ENCODE data around the gene GATAD2B. TPM values are rescaled to one million over a fixed set of nuclear protein-coding genes. Genes with fewer than 3 reads are reported as not detected.

The GATAD2B gene
- total and polyA plus RNA-seq, 7 donors, result 3.4 to 53.1 (median 34.8) TPM

DNA sequence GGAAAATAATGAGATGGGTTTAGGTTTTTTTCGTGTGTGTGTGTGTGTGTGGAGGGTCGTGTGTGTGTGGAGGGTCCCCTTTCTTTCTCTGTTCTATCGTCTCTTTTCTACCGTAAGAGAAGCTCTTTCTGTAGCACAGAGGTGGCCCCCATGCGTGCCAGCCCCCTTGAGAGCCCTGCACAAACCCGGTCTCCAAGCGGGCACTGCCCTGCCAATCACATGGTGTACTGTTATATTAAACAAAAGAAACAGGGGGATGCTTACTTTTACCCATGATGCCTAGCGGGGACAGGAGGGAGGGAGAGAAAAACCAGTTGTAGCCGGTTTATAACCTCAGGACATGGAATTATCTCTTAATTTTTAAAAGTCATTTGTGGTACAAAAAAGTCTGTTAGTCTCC lies 41.0 kb downstream of the GATAD2B start:
- ATAC-seq (peak in 1 of 4 donors; percentile 25), DNase-seq (no peak)
- no peaks in the 10 kb centered on the region for H3K9me3 ChIP-seq
- H3K4me1 ChIP-seq, result peaks cover 43% of the 10 kb centered on the region
- intact Hi-C loops (cut with DNase I), result loop anchor here in 1 of 2 donors (5.0 kb wide), 1 partner anchor 41 kb away; the partner anchor contains the start of gene GATAD2B
- peak overlapping the region; percentile 23 for H3K4me3 ChIP-seq
- 22 to 36% (median 22%) methylated on average over 9 of the region's 9 CpGs for WGBS, 3 donors
- no peaks in the 10 kb centered on the region for H3K27me3 ChIP-seq (ENCODE audit: insufficient read depth in 3 of 3, low read length in 2 of 3)
- no peak overlapping the region for H3K27ac ChIP-seq
- no peaks in the 10 kb centered on the region for H3K36me3 ChIP-seq (ENCODE audit: insufficient read depth in 1 of 2, low read depth in 1 of 2)
- TF ChIP-seq CTCF (IDR thresholded peaks at IDR 0.05), result no peak

DNA sequence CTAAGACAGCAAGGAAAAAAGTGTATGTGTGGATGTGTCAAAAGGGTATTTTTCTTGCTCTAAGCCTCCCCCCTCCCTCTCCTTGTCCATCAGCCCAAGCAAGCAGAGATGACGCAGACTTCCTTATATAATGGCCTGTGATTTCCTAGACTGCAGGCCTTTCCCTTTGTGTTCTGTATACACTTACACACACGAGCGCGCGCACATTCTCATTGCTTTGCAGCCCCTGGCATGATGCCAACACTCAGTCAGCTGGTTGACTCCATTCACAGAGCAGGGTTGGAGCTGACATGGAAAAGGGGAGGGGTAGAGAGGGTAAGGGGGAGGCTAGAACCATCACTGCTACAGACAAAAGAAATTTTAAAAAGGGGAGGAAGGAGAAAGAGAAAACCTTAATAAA lies 41.8 kb downstream of the GATAD2B start:
- no peak for TF ChIP-seq CTCF (IDR thresholded peaks at IDR 0.05)

GRCh38 chr1:153880024-153880423 lies 42.7 kb downstream of the GATAD2B start:
- intact Hi-C loops (cut with DNase I), result loop anchor here in 1 of 2 donors (5.0 kb wide), 1 partner anchor 42 kb away; the partner anchor contains the start of gene GATAD2B
- H3K4me3 ChIP-seq, result no peak overlapping the region
- WGBS, 3 donors, result 87 to 90% (median 89%) methylated on average over 9 of the region's 9 CpGs
- H3K27me3 ChIP-seq (ENCODE audit: insufficient read depth in 3 of 3, low read length in 2 of 3), result no peaks in the 10 kb centered on the region
- no peak for TF ChIP-seq CTCF (IDR thresholded peaks at IDR 0.05)
- DNase-seq (no peak), ATAC-seq (no peak)
- no peaks in the 10 kb centered on the region for H3K9me3 ChIP-seq
- H3K27ac ChIP-seq, result no peak overlapping the region
- peaks cover 42% of the 10 kb centered on the region for H3K4me1 ChIP-seq
- H3K36me3 ChIP-seq (ENCODE audit: insufficient read depth in 1 of 2, low read depth in 1 of 2), result no peaks in the 10 kb centered on the region

More for the DNA sequence above, 41.8 kb downstream of the GATAD2B start:
- no peaks in the 10 kb centered on the region for H3K36me3 ChIP-seq (ENCODE audit: insufficient read depth in 1 of 2, low read depth in 1 of 2)
- ATAC-seq (peak; percentile 78 to 91 (median 88)), DNase-seq (peak; percentile 81 to 89)
- H3K9me3 ChIP-seq, result no peaks in the 10 kb centered on the region
- H3K4me3 ChIP-seq, result no peak overlapping the region
- no peak overlapping the region for H3K27ac ChIP-seq
- peaks cover 42% of the 10 kb centered on the region for H3K4me1 ChIP-seq
- H3K27me3 ChIP-seq (ENCODE audit: insufficient read depth in 3 of 3, low read length in 2 of 3), result no peaks in the 10 kb centered on the region
- intact Hi-C loops (cut with DNase I), result loop anchor here in 1 of 2 donors (5.0 kb wide), 1 partner anchor 41 kb away; the partner anchor contains the start of gene GATAD2B
- 2 to 6% (median 4%) methylated on average over 5 of the region's 5 CpGs for WGBS, 3 donors

DNA sequence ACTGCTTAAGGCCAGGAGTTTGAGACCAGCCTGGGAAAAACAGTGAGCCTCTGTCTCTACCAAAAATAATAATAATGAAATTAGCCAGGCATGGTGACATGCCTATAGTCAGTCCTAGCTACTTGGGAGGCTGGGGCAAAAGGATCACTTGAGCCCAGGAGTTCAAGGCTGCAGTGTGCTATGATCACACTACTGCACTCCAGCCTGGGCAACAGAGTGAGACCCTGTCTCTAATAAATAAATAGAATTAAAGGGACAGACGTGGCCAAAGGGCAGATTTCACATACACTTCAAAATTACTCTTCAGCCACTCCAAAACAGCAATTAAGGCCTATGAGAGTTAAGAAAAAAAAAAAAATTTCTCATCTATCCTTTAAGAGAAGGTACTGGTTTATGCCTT lies 45.7 kb downstream of the GATAD2B start:
- DNase-seq (no peak), ATAC-seq (no peak)
- intact Hi-C loops (cut with DNase I), result no loop called here
- no peak for TF ChIP-seq CTCF (IDR thresholded peaks at IDR 0.05)
- Histone ChIP-seq H3K4me3 (no peak overlapping the region), H3K36me3 (ENCODE audit: insufficient read depth in 1 of 2, low read depth in 1 of 2) (no peaks in the 10 kb centered on the region), H3K4me1 (peaks cover 27% of the 10 kb centered on the region), H3K27me3 (ENCODE audit: insufficient read depth in 3 of 3, low read length in 2 of 3) (no peaks in the 10 kb centered on the region), H3K9me3 (no peaks in the 10 kb centered on the region), H3K27ac (no peak overlapping the region)
- WGBS, 3 donors, result 67 to 92% (median 85%) methylated on average over 1 of the region's 1 CpG

DNA sequence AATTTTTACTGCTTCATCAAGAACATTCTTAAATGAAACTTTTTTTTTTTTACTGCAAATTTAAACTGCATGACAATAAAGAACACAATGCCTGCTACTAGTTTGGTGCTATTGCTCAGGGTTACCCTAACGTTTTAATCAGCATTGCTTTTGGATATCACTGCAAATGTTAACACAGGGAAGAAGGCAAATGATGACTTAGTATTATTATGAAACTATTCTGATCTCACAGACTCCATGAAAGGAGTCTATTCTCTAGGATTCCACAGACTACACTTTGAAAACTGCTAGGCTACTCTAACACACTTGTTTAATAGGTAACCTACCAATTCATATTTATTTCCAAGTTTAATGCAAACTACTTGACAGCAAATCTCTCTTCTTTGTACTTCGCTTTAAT lies 49.8 kb downstream of the GATAD2B start:
- 61 to 69% (median 67%) methylated on average over 2 of the region's 2 CpGs for WGBS, 3 donors
- Histone ChIP-seq H3K27ac (no peak overlapping the region), H3K27me3 (ENCODE audit: insufficient read depth in 3 of 3, low read length in 2 of 3) (no peaks in the 10 kb centered on the region), H3K9me3 (no peaks in the 10 kb centered on the region), H3K36me3 (ENCODE audit: insufficient read depth in 1 of 2, low read depth in 1 of 2) (no peaks in the 10 kb centered on the region), H3K4me1 (peaks cover 6% of the 10 kb centered on the region), H3K4me3 (no peak overlapping the region)
- TF ChIP-seq CTCF (IDR thresholded peaks at IDR 0.05), result no peak
- intact Hi-C loops (cut with DNase I), result no loop called here
- DNase-seq, result no peak
- no peak for ATAC-seq

All from psoas muscle (tissue), 8 donors.